NCI-H2081 treated with DMSO at 0.1 percent for 48 hours (cell line): ENCODE results near the gene CCDC146.
"Not testable (repeated sequence)": the region's sequence is repeated elsewhere in the genome, so short reads cannot be mapped to it uniquely, and the experiment has no call there.

Experiments
- DNase-seq: peaks from one replicate; lab custom pipeline; 2025; lab: John Stamatoyannopoulos, UW

The CCDC146 gene, protein sequence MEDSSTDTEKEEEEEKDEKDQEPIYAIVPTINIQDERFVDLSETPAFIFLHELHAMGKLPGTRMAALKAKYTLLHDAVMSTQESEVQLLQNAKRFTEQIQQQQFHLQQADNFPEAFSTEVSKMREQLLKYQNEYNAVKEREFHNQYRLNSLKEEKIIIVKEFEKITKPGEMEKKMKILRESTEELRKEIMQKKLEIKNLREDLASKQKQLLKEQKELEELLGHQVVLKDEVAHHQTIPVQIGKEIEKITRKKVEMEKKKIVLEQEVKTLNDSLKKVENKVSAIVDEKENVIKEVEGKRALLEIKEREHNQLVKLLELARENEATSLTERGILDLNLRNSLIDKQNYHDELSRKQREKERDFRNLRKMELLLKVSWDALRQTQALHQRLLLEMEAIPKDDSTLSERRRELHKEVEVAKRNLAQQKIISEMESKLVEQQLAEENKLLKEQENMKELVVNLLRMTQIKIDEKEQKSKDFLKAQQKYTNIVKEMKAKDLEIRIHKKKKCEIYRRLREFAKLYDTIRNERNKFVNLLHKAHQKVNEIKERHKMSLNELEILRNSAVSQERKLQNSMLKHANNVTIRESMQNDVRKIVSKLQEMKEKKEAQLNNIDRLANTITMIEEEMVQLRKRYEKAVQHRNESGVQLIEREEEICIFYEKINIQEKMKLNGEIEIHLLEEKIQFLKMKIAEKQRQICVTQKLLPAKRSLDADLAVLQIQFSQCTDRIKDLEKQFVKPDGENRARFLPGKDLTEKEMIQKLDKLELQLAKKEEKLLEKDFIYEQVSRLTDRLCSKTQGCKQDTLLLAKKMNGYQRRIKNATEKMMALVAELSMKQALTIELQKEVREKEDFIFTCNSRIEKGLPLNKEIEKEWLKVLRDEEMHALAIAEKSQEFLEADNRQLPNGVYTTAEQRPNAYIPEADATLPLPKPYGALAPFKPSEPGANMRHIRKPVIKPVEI

DNA sequence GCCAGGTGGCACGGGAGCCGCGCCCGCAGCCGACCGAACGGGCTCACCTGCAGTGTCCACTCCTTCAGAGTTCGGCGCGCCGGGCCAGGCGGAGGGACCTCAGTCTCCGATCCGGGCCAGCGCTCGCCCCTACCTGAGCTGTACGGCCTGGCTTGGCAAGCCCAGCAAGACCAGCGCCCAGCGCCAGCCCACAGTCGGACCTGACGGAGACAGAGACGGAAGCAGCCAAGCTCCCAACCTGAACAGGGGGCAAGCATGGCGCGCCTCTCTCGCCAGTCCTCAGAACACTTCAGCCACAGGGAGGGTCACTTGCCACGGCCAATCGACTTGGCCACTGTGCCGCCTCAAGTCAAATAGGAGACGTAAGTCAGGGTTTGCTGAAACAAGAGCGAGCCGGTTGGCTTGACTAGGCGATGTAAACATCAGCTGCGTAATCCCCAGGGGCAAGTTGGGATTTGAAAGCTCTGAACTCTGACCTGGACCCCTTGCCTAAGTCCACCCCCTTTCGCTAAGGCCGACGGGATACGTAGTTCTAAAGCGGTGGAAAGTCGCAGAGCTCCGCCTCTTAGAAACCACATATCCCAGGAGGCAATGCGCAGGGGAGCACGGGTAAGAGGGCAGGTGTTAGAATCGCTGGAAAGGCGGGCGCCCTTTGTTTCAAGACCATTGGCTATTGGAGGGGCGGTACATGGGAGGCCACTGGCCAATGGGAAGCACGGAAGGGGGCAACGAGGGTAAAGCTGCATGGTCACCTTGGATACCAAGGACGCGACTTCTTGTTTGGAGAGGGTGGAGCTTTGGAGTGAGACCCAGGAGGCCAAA, at the start of gene CCDC146:
TSS of gene CCDC146 (plus strand) at position 756 of the 822 bp plus-strand sequence. CDS start 45,054 bp downstream, outside the sequence.
- DNase-seq, result peak; percentile 97

DNA sequence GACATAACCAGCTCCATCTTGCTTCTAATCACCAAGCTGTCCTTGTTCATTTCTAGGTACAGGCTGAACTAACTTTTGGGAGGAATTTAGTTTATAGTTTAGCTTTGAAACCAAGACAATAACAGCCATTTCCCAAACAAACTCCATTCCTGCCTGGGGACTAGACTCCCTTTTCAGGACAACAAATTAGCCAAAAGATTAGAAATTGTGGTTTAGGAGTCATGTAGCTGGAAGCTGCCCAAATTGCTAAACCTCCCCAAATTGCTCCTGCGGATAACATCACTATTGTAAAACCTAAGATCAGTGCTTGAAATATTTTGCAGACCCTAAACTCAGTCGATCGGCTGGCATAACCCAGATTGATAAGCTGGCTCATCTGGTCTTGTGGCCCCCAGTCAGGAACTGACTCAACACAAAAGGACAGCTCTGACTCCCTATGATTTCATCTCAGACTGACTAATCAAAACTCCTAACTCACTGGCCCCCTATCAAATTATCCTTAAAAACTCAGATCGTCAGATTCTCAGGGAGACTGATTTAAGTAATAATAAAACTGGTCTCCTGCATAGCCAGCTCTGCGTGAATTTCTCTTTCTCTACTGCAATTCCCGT, 47.5 kb upstream of the CCDC146 start:
- DNase-seq, result not testable (repeated sequence)

DNA sequence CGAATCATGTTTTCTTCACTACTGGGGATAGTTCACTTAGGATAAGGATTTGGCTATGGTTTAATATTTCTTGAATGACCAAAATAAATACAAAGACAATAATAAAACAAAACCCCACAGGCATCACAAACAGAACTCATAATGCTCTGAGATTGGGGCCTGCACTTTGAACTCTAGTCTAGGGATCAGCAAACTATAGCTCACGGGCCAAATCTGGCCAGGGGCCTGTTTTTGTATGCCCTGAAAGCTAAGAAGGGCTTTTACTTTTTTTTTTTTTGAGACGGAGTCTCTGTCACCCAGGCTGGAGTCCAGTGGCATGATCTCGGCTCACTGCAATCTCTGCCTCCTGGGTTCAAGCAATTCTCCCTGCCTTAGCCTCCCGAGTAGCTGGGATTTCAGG, 45.4 kb upstream of the CCDC146 start:
- DNase-seq, result not testable (repeated sequence)

DNA sequence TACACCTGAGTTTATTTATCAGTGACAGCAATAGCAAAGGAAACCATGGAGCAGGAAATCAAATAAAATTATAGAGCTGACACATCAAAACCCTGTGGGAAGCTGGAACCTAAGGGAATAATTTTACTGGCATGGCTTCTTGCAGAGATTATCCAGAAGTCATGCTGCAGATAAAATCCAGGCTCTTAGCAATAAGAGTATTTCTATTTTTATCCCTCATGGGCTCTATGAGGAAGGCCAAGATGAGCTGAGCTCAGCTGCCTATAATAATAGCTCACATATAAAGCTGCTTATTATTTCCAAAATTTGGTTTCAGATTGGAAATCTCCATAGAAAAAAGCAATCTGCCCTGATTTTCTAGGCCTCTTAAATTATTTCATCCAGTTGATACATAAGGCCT, 43.3 kb upstream of the CCDC146 start:
- not testable (repeated sequence) for DNase-seq

DNA sequence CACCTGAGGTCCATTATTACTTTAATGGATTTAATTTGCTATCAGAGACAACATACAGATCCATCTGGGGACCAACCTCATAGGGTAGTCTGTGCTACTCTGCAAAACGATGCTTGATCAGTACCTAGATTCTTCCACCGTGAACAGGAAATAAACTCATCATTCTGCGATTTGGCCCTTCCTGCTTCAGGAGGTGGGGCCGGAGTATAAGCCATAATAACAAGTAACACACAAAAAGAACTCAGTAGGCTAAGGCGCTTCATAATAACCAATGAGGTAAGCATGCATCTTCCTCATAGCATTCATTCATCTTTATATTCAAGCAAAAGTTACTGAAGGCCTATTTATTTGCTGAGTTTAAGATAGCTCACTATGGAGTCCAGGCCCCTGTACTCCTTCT, 42.8 kb upstream of the CCDC146 start:
- DNase-seq, result not testable (repeated sequence)

DNA sequence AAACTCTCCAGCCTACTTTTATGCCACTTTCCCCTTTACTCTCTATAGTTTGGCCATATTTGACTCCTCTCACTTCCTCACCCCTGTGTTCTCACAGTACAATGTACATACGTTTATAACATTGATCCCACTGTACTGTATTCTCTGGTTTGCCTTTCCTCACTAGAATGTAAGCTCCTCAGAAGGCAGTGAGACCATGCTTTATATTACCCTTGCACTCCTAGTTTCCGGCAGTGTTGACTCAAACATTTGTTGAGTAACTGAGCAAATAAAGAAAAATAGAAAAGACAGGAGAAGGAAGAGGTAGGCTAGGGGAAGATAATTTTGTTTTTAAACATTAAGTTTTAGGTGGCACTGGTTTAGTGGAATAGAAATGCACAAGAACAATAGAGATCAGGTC, 42.2 kb upstream of the CCDC146 start:
- not testable (repeated sequence) for DNase-seq

DNA sequence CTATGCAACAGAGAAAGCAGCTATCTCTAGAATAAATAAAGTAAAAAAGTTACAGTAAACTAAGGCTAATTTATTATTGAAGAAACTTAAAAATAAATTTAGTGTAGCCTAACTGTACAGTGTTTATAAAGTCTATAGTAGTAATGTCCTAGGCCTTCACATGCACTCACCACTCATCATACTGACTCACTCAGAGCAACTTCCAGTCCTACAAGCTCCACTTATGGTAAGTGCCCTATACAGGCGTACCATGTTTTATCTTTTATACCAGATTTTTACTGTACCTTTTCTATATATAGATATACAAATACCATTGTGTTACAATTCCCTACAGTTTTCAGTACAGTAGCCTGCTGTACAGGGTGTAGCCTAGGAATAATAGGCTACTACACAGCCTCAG, 40.2 kb upstream of the CCDC146 start:
- DNase-seq, result not testable (repeated sequence)

DNA sequence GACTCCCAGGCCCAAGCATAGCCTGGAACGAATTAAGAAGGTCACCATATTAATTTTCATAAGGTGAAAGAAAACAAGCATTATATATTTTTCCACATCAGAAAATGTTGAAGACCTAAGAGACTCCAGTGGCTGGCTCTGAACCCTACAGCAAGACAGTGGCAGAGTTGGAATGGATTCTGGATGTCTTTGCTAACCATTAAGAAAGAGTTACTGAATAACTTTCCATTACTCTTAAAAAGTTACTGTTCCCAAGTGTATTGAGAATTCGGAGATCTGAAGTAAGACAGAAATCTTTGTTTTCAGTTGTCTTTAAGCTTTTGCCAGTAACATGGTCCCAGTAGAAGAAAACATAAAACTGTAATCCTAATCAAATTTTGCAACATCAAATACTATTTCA, 30.1 kb upstream of the CCDC146 start:
- DNase-seq, result not testable (repeated sequence)

DNA sequence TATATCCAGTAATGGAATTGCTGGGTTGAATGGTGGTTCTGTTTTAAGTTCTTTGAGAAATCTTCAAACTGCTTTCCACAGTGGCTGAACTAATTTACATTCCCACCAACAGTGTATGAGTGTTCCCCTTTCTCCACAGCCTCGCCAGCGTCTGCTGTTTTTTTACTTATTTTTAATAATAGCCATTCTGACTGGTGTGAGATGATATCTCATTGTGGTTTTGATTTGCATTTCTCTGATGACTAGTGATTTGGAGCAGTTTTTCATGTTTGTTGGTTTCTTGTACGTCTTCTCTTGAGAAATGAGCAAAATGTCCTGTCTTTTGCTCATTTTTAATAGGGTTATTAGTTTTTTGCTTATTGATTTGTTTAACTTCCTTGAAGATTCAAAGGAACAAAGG, 21.9 kb upstream of the CCDC146 start:
- not testable (repeated sequence) for DNase-seq

DNA sequence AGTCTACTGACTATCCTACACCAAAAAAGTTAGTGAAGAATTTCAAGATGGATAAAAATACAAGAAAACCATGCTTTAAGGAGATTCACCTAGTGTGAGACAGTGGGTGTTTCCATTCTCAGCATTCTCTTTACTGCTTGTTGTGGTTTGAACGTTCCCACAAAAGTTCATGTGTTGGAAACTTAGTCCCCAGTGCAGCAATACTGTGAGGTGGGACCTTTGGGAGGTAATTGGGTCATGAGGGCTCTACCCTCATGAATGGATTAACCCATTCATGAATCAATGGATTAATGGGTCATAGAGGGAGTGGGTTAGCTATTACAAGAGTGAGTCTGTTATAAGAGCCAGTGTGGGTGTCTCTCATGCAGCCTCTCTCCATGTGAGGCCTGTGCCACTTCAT, 21.2 kb upstream of the CCDC146 start:
- not testable (repeated sequence) for DNase-seq

DNA sequence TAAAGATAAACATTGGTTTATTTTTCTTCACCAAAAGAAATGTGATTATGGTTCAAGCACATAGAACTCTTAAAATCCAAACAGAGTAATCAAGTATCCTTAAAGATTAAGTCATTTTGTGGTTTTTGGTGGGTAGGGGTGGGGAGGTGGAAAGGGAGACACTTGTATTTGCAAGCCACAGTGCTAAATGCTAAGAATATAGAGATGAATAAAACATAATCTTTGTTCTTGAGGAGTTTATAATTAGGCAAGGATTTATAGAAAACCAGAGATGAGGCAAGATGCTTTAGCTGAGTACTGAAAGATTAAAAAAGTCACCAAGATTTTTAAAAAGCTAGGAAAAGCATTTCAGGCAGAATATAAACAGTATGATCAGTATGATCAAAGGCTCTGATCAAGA, 19.7 kb upstream of the CCDC146 start:
- not testable (repeated sequence) for DNase-seq

DNA sequence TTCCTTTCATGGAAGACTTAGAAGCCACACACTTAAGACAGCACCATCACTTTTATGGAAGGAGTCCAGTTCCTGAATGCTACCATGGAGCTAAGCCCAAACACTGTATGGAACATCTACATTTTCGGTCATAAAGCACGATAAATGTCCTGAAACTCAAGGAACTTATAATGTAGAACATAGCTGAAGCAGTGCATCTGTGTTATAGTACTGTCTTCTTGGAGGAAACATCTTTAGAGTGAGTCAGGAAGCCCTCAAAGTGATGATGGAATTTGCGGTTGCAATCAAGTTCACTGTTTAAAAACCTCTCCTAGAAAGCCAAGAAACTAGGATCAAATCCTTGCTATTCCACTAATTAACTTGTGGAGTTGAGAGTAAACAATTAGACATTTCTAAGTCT, 16.5 kb upstream of the CCDC146 start:
- DNase-seq, result not testable (repeated sequence)

DNA sequence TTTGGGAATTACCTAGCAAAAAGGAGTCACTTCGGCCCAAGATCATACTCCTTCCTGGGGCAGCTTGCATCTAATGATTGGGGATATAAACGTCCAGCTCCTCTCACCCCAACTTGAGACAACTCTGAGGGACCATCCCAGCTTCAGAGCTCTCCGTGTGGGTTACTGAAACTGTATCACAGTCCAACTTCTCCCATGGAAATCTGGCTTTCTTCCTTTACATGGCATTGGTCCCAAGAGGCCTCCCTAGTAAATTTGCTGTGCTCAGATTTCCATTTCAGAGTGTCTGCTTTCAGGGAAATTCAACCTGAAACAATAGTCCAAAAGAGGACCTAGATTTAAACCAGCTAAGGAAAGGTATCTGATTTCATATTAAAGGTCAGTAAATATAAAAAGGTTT, 14.8 kb upstream of the CCDC146 start:
- not testable (repeated sequence) for DNase-seq

DNA sequence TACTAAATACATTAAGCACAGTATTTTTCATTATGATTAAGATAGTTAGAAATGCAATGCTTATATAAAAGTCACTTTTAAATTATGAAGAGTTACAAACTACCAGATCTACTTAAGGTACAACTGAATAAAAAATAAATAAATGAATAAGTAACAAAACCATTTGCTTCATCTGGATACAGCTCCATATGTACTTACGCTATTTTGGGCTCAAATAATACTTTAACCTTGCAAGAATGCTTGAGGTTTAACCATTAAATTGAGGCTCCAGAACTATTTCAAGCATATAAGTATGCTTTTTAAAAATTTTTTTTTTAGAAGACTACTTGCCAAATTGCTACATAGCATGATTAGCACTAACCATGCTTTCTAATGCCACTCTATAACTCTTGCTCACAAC, 14.1 kb upstream of the CCDC146 start:
- DNase-seq, result not testable (repeated sequence)

DNA sequence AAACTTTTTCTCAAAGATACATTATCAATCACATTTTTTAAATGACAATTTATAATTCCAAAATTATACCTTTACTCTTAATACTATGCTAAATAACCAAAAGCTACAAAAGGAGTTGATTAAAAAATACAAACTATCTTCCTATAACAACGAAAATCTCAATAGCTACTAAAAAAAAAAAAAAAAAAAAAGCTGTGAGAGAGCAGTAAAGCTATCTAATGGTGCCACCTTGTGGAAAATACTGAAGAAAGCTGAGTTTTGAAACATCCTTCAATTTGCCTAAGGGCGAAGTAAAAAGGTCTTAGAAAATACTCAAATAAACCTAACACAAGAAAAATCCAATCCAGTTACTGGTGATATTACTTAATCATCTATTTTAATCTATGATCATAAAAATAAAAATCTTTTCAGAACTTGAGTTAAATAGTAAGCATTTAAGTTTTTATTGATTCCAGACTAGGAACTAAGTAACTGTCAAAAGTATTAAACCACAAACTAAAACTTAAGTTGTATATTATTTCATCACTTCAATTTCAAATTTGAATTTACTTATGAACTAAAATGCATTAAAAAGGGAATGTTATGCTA, 9.6 kb upstream of the CCDC146 start:
- DNase-seq, result not testable (repeated sequence)

DNA sequence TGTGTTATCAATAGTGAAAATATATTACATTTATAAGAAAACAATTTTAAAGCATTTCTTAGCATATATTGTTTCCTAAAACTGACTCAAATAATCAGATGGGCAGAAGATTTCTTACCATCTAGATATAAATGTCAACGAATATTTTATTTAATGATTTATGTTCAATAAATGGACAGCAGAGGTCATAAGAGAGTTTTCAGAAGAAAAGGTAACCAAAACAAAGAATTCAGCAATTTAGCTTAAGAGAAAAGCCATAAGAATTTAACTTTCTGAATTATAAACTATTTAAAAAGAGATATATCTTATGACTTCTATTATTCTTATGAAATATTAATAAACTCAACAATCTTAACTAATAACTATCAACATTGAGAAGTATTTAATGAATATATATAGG, 3.1 kb downstream of the CCDC146 start:
- DNase-seq, result not testable (repeated sequence)

DNA sequence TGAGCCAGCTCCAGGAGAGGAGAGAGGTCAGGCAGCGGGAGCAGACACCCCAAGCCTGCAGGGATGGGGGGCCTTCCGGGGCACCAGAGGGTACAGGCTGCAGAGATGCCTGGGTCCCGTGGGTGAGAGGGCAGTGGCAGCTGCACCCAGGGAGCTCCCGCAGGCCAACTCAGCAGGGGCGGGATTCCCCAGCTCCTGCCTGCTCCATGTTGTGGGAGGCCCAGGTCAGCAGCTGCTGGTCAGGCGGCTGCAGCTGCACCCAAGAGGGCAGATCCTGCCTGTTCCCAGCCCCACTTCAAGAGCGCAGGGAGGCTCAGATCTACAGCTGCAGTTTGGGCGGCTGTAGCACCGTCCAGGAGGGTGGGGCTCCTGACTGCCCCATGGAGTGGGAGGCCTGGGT, 4.6 kb downstream of the CCDC146 start:
- not testable (repeated sequence) for DNase-seq

DNA sequence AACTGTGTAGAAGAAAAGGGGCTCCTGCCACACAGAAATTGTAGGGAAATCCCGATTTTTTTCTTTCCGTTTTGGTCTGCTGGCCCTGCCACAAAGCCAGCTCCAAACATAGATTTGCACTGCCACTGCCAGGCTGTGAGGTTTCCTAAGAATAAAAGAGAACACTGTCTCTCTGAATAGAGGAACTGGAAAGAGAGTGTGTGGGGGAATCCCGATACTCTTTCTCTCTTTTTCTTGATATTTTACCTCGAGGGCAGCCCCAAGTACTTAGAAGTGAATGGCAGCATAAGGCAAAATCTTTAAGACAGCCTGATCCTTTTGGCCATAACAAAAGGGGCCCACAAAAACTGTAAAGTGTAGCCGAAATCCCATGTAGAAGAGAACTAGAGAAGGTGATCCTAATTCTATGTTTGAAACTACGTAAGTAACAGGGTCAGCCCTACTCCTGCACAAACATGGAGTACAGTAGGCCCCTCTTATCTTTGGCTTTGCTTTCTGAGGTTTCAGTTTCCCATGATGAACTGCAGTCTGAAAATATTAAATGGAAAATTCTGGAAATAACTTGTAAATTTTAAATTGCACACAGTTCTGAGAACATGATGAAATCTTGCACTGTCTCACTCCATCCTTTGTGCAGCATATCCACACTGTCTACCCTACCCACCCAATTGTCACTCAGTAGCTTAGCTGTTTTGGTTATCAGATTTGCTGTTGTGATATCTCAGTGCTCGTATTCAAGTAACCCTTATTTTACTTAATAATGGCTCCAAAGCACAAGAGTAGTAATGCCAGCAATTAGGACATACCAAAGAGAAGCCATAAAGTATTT, 6.4 kb downstream of the CCDC146 start:
- DNase-seq, result not testable (repeated sequence)

DNA sequence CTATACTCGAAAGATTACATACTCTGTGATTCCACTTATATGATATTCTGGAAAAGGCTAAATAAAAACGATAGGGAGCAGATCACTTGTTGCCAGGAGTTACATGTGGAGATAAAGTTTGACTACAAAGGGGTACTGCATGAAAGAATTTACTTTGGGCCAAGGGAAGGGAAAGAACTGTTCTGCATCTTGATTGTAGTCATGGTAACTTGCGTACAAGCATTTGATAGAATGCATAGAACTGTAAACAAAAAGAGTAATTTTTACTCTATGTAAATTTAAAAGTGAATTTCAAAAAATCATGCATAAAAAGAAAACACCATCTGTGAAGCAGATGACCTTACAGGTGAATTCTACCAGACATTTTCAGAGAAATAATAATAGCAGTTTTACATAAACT, 9.4 kb downstream of the CCDC146 start:
- DNase-seq, result not testable (repeated sequence)

DNA sequence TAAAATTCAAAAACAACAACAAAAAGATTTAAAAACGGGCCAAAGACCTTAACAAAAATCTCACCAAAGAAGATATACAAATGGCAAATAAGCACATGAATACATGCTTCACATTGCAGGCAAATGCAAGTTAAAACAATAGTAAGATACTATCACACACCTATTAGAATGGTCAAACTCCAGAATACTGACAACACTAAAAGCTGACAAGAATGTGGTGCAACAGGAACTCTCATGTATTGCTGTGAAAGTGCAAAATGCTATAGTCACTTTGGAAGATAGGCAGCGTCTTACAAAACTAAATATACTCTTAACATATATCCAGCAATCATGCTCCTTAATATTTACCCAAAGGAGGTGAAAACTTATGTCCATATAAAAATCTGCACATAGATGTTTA, 16.3 kb downstream of the CCDC146 start:
- DNase-seq, result not testable (repeated sequence)
